MM.1S (cell line): ENCODE measurements around the gene ERCC1.
A peak's percentile ranks its signal among the peaks of the same experiment; 100 is the strongest.

Experiments
- DNase-seq: peaks from one replicate; pipeline ENCODE4 v3.0.0-alpha.2; 2015
- H2AFZ ChIP-seq: fragments of 300-600 bp; sonication (generic); 2 replicates; pipeline ENCODE4 v1.6.0; 2016; ENCODE audit warnings: antibody characterized with exemption, low read length
- H3F3A ChIP-seq: fragments of 300-600 bp; sonication (generic); 2 replicates; pipeline ENCODE4 v1.6.1; 2016; ENCODE audit warnings: mild to moderate bottlenecking, antibody characterized with exemption, low read length, moderate library complexity, mixed read lengths; ENCODE audit not compliant: insufficient read depth
- H3K27ac ChIP-seq: fragments of 300-600 bp; sonication (generic); 2 replicates; pipeline ENCODE4 v1.5.1; 2016; ENCODE audit warnings: mild to moderate bottlenecking, low read length
- H3K27me3 ChIP-seq: fragments of 300-600 bp; sonication (generic); replicated peaks from 2 replicates; pipeline ENCODE4 v1.6.0; 2016; ENCODE audit warnings: low read length; ENCODE audit not compliant: insufficient read depth
- H3K36me3 ChIP-seq: fragments of 300-600 bp; sonication (generic); replicated peaks from 2 replicates; pipeline ENCODE4 v1.6.1; 2016; ENCODE audit warnings: mild to moderate bottlenecking, low read length, mixed read lengths; ENCODE audit not compliant: insufficient read depth
- H3K4me1 ChIP-seq: fragments of 300-600 bp; sonication (generic); 2 replicates; pipeline ENCODE4 v1.6.1; 2016; ENCODE audit warnings: low read length, mixed read lengths
- H3K4me2 ChIP-seq: fragments of 300-600 bp; sonication (generic); 2 replicates; pipeline ENCODE4 v1.6.0; 2016; ENCODE audit warnings: low read depth, low read length
- H3K4me3 ChIP-seq: fragments of 300-600 bp; sonication (generic); 2 replicates; pipeline ENCODE4 v1.5.1; 2016; ENCODE audit warnings: low read length, mixed read lengths
- H3K79me2 ChIP-seq: fragments of 300-600 bp; sonication (generic); 2 replicates; pipeline ENCODE4 v1.6.1; 2016; ENCODE audit warnings: mixed run types, low read length, mixed read lengths
- H3K9ac ChIP-seq: fragments of 300-600 bp; sonication (generic); 2 replicates; pipeline ENCODE4 v1.6.1; 2016; ENCODE audit warnings: low read length, mixed read lengths
- H3K9me2 ChIP-seq: fragments of 300-600 bp; sonication (generic); replicated peaks from 2 replicates; pipeline ENCODE4 v1.6.1; 2016; ENCODE audit warnings: mild to moderate bottlenecking, low read length, mixed read lengths; ENCODE audit not compliant: insufficient read depth
- H3K9me3 ChIP-seq: fragments of 300-600 bp; sonication (generic); replicated peaks from 2 replicates; pipeline ENCODE4 v1.6.1; 2016; ENCODE audit warnings: mild to moderate bottlenecking, low read length, mixed read lengths; ENCODE audit not compliant: insufficient read depth
- H4K20me1 ChIP-seq: fragments of 300-600 bp; sonication (generic); 2 replicates; pipeline ENCODE4 v1.6.1; 2016; ENCODE audit warnings: mild to moderate bottlenecking, low read length, moderate library complexity, mixed read lengths; ENCODE audit not compliant: insufficient read depth
- EZH2 ChIP-seq: fragments of 300-600 bp; sonication (generic); optimal IDR thresholded peaks from 2 replicates; pipeline ENCODE3; 2017; ENCODE audit warnings: low read depth, mild to moderate bottlenecking, antibody characterized with exemption, low read length, mixed read lengths
- EZH2phosphoT487 ChIP-seq: fragments of 300-600 bp; sonication (generic); IDR thresholded peaks from 2 replicates; pipeline ENCODE4 v1.6.1; 2018; ENCODE audit warnings: antibody characterized with exemption, low read length
- TF ChIP-seq, protein P1 (sequence below): fragments of 300-600 bp; sonication (generic); IDR thresholded peaks from 2 replicates; pipeline ENCODE4 v1.5.1; 2016; ENCODE audit warnings: antibody characterized with exemption, low read length, mixed read lengths

Gene ERCC1

DNA sequence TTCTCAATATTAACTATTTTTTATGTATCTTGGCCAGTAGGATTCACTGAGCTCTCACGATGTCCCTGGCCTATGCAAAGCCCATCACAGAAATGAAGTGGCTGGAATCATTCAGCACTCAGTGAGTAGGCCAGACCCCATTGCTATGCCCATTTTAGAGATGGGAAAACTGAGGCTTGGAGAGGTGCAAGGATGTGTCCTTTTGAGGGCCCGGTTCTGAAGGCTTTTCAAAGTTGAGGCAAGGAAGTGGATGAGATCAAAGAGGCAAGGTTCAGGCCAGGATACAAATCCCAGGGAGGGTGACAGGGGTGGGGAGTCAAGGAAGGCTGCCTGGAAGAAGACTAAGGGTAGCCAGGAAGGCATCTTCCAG, 18.7 kb upstream of the ERCC1 start:
- DNase-seq: no peak
- Histone ChIP-seq H3K79me2 (no peaks in the 10 kb centered on the region), H3K4me2 (no peak overlapping the region), H3K9me3 (no peaks in the 10 kb centered on the region), H3K27ac (no peak overlapping the region), H3K27me3 (no peaks in the 10 kb centered on the region), H3F3A (peaks cover 31% of the 10 kb centered on the region), H3K4me1 (peaks cover 20% of the 10 kb centered on the region), H4K20me1 (no peaks in the 10 kb centered on the region), H2AFZ (no peak overlapping the region), H3K4me3 (no peak overlapping the region), H3K9me2 (no peaks in the 10 kb centered on the region), H3K36me3 (no peaks in the 10 kb centered on the region), H3K9ac (no peak overlapping the region)
- TF ChIP-seq EZH2 (no peak), EZH2phosphoT487 (no peak)
- TF ChIP-seq, protein P1, sequence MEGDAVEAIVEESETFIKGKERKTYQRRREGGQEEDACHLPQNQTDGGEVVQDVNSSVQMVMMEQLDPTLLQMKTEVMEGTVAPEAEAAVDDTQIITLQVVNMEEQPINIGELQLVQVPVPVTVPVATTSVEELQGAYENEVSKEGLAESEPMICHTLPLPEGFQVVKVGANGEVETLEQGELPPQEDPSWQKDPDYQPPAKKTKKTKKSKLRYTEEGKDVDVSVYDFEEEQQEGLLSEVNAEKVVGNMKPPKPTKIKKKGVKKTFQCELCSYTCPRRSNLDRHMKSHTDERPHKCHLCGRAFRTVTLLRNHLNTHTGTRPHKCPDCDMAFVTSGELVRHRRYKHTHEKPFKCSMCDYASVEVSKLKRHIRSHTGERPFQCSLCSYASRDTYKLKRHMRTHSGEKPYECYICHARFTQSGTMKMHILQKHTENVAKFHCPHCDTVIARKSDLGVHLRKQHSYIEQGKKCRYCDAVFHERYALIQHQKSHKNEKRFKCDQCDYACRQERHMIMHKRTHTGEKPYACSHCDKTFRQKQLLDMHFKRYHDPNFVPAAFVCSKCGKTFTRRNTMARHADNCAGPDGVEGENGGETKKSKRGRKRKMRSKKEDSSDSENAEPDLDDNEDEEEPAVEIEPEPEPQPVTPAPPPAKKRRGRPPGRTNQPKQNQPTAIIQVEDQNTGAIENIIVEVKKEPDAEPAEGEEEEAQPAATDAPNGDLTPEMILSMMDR: no peak

DNA sequence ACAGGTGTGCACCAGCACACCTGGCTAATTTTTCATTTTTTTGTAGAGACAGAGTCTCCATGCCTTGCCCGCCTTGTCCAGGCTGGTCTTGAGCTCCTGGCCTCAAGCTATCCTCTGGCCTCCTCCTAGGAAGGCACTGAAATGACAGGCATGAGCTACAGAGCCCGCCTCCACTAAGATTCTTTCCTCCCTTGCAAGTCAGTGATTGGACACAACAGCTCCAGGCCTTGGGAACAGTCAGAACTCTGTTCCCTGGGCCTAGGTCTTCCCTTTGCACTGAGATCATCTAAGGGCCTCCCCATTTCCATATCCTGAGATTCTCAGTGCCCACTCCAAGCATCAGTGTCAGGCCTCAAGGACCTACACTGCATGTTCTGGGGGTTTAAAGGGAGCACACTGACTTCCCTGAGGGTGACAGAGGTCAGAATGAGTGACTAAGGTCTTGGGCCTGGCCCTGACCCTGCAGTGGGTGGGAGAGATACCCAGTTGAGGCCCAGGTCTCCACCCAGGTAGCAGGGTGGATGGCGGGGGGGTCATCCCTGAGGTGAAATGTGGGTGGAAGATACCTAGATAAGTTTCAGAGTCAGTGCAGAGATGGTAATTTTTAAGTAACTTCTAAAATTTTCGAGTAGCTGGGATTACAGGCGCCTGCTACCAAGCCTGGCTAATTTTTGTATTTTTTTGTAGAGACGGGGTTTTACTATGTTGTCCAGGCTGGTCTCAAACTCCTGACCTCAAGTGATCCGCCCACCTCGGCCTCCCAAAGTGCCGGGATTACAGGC, 17.3 kb upstream of the ERCC1 start:
- peaks cover 31% of the 10 kb centered on the region for H3F3A ChIP-seq
- TF ChIP-seq EZH2phosphoT487 (no peak), EZH2 (no peak)
- peaks cover 20% of the 10 kb centered on the region for H3K4me1 ChIP-seq
- no peaks in the 10 kb centered on the region for H3K9me3 ChIP-seq
- H2AFZ ChIP-seq: no peak overlapping the region
- H4K20me1 ChIP-seq: no peaks in the 10 kb centered on the region
- no peak overlapping the region for H3K4me2 ChIP-seq
- H3K9ac ChIP-seq: no peak overlapping the region
- H3K79me2 ChIP-seq: no peaks in the 10 kb centered on the region
- no peaks in the 10 kb centered on the region for H3K9me2 ChIP-seq
- H3K36me3 ChIP-seq: no peaks in the 10 kb centered on the region
- no peak overlapping the region for H3K4me3 ChIP-seq
- no peak for DNase-seq
- no peaks in the 10 kb centered on the region for H3K27me3 ChIP-seq
- H3K27ac ChIP-seq: no peak overlapping the region

DNA sequence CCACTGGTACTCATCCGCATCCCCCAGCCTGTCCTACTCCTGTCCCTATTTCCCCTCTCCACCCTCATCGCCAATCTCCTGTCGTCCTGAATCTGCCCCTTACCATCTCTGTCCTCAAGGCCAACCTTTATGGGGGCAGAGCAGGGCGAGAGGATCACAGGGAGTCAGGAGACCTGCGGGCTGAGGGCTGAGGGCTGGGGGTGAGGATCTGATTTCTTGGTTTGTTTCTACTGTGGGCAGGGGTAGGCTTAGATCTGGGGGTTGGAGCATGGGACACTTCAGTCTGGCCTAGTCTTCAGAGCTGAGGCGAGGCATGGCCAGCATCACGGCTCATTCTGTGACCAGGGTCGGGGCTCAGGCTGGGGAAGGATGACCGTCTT, 16.5 kb upstream of the ERCC1 start:
- TF ChIP-seq EZH2: no peak
- TF ChIP-seq, protein P1: no peak
- no peaks in the 10 kb centered on the region for H4K20me1 ChIP-seq
- no peaks in the 10 kb centered on the region for H3K79me2 ChIP-seq
- peak overlapping the region; percentile 54 for H3K4me2 ChIP-seq
- peaks cover 29% of the 10 kb centered on the region for H3F3A ChIP-seq
- peak overlapping the region; percentile 68 for H3K4me3 ChIP-seq
- peak overlapping the region; percentile 73; the same call in 1 of the 2 replicates for H3K9ac ChIP-seq
- peaks cover 20% of the 10 kb centered on the region for H3K4me1 ChIP-seq
- DNase-seq: no peak
- H3K27ac ChIP-seq: peak overlapping the region; percentile 51; the same call in 1 of the 2 replicates
- no peaks in the 10 kb centered on the region for H3K36me3 ChIP-seq
- H2AFZ ChIP-seq: peak overlapping the region; percentile 11; the same call in 1 of the 2 replicates
- H3K9me3 ChIP-seq: no peaks in the 10 kb centered on the region
- H3K27me3 ChIP-seq: no peaks in the 10 kb centered on the region
- H3K9me2 ChIP-seq: no peaks in the 10 kb centered on the region

DNA sequence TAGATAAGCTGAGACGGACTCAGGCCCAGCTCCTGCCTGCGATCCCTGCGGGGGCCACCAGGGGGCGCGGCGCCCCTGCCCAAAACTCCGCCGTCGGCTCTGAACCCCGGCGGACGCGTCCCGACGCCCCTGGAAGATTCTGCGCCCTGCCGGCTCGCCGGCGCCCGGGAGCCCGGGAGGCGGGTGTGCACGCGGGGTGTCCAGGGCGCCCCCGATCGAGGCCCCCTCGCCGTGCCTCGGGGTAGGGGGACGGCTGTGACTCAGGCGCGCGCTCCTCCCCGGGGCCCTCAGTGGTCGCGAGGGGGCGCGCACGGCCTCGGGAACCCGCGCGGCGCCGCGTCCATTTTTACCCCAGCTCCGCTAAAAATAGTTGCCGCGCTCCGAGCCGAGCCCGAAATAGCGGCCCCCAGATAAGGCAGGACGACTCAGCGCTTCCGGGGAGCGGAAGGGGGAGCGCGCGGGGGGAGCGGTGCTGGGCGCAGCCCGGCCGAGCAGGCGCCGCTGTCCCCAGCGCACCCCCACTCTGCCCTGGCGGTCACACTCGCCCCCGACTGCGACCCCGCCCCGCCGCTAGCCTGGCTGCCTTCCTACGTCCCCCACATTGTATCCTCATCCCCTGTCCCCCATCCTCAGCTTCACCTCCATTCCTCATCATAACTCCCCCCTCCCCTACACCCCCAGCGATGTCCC, 16.0 kb upstream of the ERCC1 start:
- no peaks in the 10 kb centered on the region for H3K79me2 ChIP-seq
- peak overlapping the region; percentile 73 for H3K9ac ChIP-seq
- H3K9me3 ChIP-seq: no peaks in the 10 kb centered on the region
- no peaks in the 10 kb centered on the region for H3K27me3 ChIP-seq
- H3F3A ChIP-seq: peaks cover 27% of the 10 kb centered on the region
- peak overlapping the region; percentile 11; the same call in 1 of the 2 replicates for H2AFZ ChIP-seq
- H3K4me3 ChIP-seq: peak overlapping the region; percentile 68
- DNase-seq: peak; percentile 73
- H3K36me3 ChIP-seq: no peaks in the 10 kb centered on the region
- H3K4me2 ChIP-seq: peak overlapping the region; percentile 54
- H3K4me1 ChIP-seq: peaks cover 17% of the 10 kb centered on the region
- H3K9me2 ChIP-seq: no peaks in the 10 kb centered on the region
- TF ChIP-seq EZH2phosphoT487 (no peak), EZH2 (no peak)
- TF ChIP-seq, protein P1: peak; percentile 90
- peak overlapping the region; percentile 51; the same call in 1 of the 2 replicates for H3K27ac ChIP-seq
- H4K20me1 ChIP-seq: no peaks in the 10 kb centered on the region
